Anterior cingulate cortex (tissue), 58 donors: ENCODE measurements around the gene NEDD9.
A peak's percentile ranks its signal among the peaks of the same experiment; 100 is the strongest.

ENCODE experiments used
- DNase-seq, 58 donors: peaks; one replicate each; lab custom pipeline; 2025; lab: John Stamatoyannopoulos, UW

The NEDD9 gene

GRCh38 chr6:11232193-11232769 lies at the start of gene NEDD9:
Gene NEDD9, minus strand, starts transcription at chr6:11232668. Its CDS starts 153 bp downstream, at chr6:11232515.
- DNase-seq = peak; percentile 37 to 96 (median 88)

- no peak for DNase-seq
Observed at GRCh38 chr6:11282245-11282644, 49.8 kb upstream of the NEDD9 start.

GRCh38 chr6:11280394-11280793 lies 47.9 kb upstream of the NEDD9 start:
- no peak for DNase-seq

GRCh38 chr6:11279284-11279689 lies 46.8 kb upstream of the NEDD9 start:
- DNase-seq = peak in 1 of 58 donors; percentile 5

GRCh38 chr6:11278207-11278559 lies 45.7 kb upstream of the NEDD9 start:
- DNase-seq = no peak

- no peak for DNase-seq
Observed at GRCh38 chr6:11277275-11278206, 45.1 kb upstream of the NEDD9 start.

GRCh38 chr6:11276911-11277274 lies 44.4 kb upstream of the NEDD9 start:
- no peak for DNase-seq

- no peak for DNase-seq
Observed at GRCh38 chr6:11276228-11276627, 43.8 kb upstream of the NEDD9 start.

GRCh38 chr6:11275598-11275997 lies 43.1 kb upstream of the NEDD9 start:
- no peak for DNase-seq

GRCh38 chr6:11273406-11274065 lies 41.1 kb upstream of the NEDD9 start:
- no peak for DNase-seq

GRCh38 chr6:11272491-11273192 lies 40.2 kb upstream of the NEDD9 start:
- no peak for DNase-seq

GRCh38 chr6:11271228-11272020 lies 39.0 kb upstream of the NEDD9 start:
- no peak for DNase-seq

- DNase-seq = no peak
Observed at GRCh38 chr6:11270030-11271027, 37.9 kb upstream of the NEDD9 start.

GRCh38 chr6:11268978-11269377 lies 36.5 kb upstream of the NEDD9 start:
- DNase-seq = no peak

- no peak for DNase-seq
Observed at GRCh38 chr6:11266926-11267325, 34.5 kb upstream of the NEDD9 start.

- DNase-seq = no peak
Observed at GRCh38 chr6:11265932-11266331, 33.5 kb upstream of the NEDD9 start.

- no peak for DNase-seq
Observed at GRCh38 chr6:11264100-11264499, 31.6 kb upstream of the NEDD9 start.

- DNase-seq = no peak
Observed at GRCh38 chr6:11263291-11263775, 30.9 kb upstream of the NEDD9 start.

GRCh38 chr6:11262242-11262641 lies 29.8 kb upstream of the NEDD9 start:
- DNase-seq = peak in 34 of 58 donors; percentile 4 to 81 (median 25)
